GM13976 (cell line): ENCODE data around the gene SPOCK1.

ENCODE experiments used
- DNase-seq: peaks from one replicate; pipeline ENCODE4 v3.0.0; 2012; ENCODE audit warnings: low spot score
- CTCF ChIP-seq: IDR thresholded peaks from 2 replicates; pipeline ENCODE4 v1.5.1; 2012; ENCODE audit warnings: borderline replicate concordance, mild to moderate bottlenecking; ENCODE audit not compliant: insufficient read depth; ENCODE audit errors: extremely low read depth, missing control alignments, control extremely low read depth
- in situ Hi-C: fragments of 300-500 bp; cut with MboI; formaldehyde crosslinking; loops from one replicate; pipeline ENCODE4 v1.12.0; 2022; ENCODE audit warnings: low sequenced_read_pairs, mixed read lengths, inconsistent platforms; ENCODE audit not compliant: unreplicated experiment

The SPOCK1 gene

GRCh38 chr5:137442660-137443059 is 56.5 kb downstream of the SPOCK1 start:
- no peak for TF ChIP-seq CTCF
- no peak for DNase-seq
- in situ Hi-C loops = no loop called here

GRCh38 chr5:137441476-137441875 is 57.6 kb downstream of the SPOCK1 start:
- in situ Hi-C loops = no loop called here
- TF ChIP-seq CTCF = no peak
- DNase-seq = no peak

- no peak for TF ChIP-seq CTCF
These were observed 58.3 kb downstream of the SPOCK1 start for GRCh38 chr5:137440795-137441194.

GRCh38 chr5:137439645-137440044 is 59.5 kb downstream of the SPOCK1 start:
- in situ Hi-C loops = no loop called here
- TF ChIP-seq CTCF = no peak
- no peak for DNase-seq

More at GRCh38 chr5:137440795-137441194, 58.3 kb downstream of the SPOCK1 start:
- in situ Hi-C loops = no loop called here
- DNase-seq = no peak

- TF ChIP-seq CTCF = no peak
- no peak for DNase-seq
- in situ Hi-C loops = no loop called here
These were observed 60.2 kb downstream of the SPOCK1 start for GRCh38 chr5:137438932-137439331.

GRCh38 chr5:137437774-137438173 is 61.4 kb downstream of the SPOCK1 start:
- no peak for DNase-seq
- in situ Hi-C loops = no loop called here
- no peak for TF ChIP-seq CTCF

- in situ Hi-C loops = no loop called here
These were observed 65.6 kb downstream of the SPOCK1 start for GRCh38 chr5:137433539-137433938.

More at GRCh38 chr5:137433539-137433938, 65.6 kb downstream of the SPOCK1 start:
- no peak for DNase-seq
- TF ChIP-seq CTCF = no peak
